Measurements from ENCODE around the gene BICC1.

BICC1 gene

GRCh38 chr10:58512491-58513187 lies at the start of gene BICC1:
TSS of gene BICC1 (plus strand) at chr10:58512872. CDS start at chr10:58513144, 272 bp downstream.
- DNase-seq (ENCODE audit: low read depth in 2 of 2, low spot score in 1 of 2) = no peak

GRCh38 chr10:58464956-58465355 lies 47.7 kb upstream of the BICC1 start:
- DNase-seq (ENCODE audit: low read depth in 2 of 2, low spot score in 1 of 2) = no peak

- DNase-seq (ENCODE audit: low read depth in 2 of 2, low spot score in 1 of 2) = no peak
These were observed 47.0 kb upstream of the BICC1 start for GRCh38 chr10:58465629-58466028.

- no peak for DNase-seq (ENCODE audit: low read depth in 2 of 2, low spot score in 1 of 2)
These were observed 44.6 kb upstream of the BICC1 start for GRCh38 chr10:58467931-58468635.

- no peak for DNase-seq (ENCODE audit: low read depth in 2 of 2, low spot score in 1 of 2)
These were observed 38.7 kb upstream of the BICC1 start for GRCh38 chr10:58473976-58474375.

- no peak for DNase-seq (ENCODE audit: low read depth in 2 of 2, low spot score in 1 of 2)
These were observed 37.1 kb upstream of the BICC1 start for GRCh38 chr10:58475322-58476277.

- no peak for DNase-seq (ENCODE audit: low read depth in 2 of 2, low spot score in 1 of 2)
These were observed 35.5 kb upstream of the BICC1 start for GRCh38 chr10:58477122-58477521.

- no peak for DNase-seq (ENCODE audit: low read depth in 2 of 2, low spot score in 1 of 2)
These were observed 34.8 kb upstream of the BICC1 start for GRCh38 chr10:58477902-58478301.

- DNase-seq (ENCODE audit: low read depth in 2 of 2, low spot score in 1 of 2) = no peak
These were observed 33.6 kb upstream of the BICC1 start for GRCh38 chr10:58479045-58479444.

- no peak for DNase-seq (ENCODE audit: low read depth in 2 of 2, low spot score in 1 of 2)
These were observed 32.4 kb upstream of the BICC1 start for GRCh38 chr10:58480321-58480720.

- DNase-seq (ENCODE audit: low read depth in 2 of 2, low spot score in 1 of 2) = no peak
These were observed 31.0 kb upstream of the BICC1 start for GRCh38 chr10:58481569-58482109.

- no peak for DNase-seq (ENCODE audit: low read depth in 2 of 2, low spot score in 1 of 2)
These were observed 25.9 kb upstream of the BICC1 start for GRCh38 chr10:58486821-58487220.

GRCh38 chr10:58488921-58489320 lies 23.8 kb upstream of the BICC1 start:
- no peak for DNase-seq (ENCODE audit: low read depth in 2 of 2, low spot score in 1 of 2)

GRCh38 chr10:58502956-58503355 lies 9.7 kb upstream of the BICC1 start:
- DNase-seq (ENCODE audit: low read depth in 2 of 2, low spot score in 1 of 2) = no peak

- DNase-seq (ENCODE audit: low read depth in 2 of 2, low spot score in 1 of 2) = no peak
These were observed 4.4 kb upstream of the BICC1 start for GRCh38 chr10:58508316-58508715.

GRCh38 chr10:58511765-58512490 lies 744 bp upstream of the BICC1 start:
- no peak for DNase-seq (ENCODE audit: low read depth in 2 of 2, low spot score in 1 of 2)

- DNase-seq (ENCODE audit: low read depth in 2 of 2, low spot score in 1 of 2) = no peak
These were observed 777 bp downstream of the BICC1 start for GRCh38 chr10:58513188-58514110.

- no peak for DNase-seq (ENCODE audit: low read depth in 2 of 2, low spot score in 1 of 2)
These were observed 1.6 kb downstream of the BICC1 start for GRCh38 chr10:58514111-58514770.

- no peak for DNase-seq (ENCODE audit: low read depth in 2 of 2, low spot score in 1 of 2)
These were observed 2.7 kb downstream of the BICC1 start for GRCh38 chr10:58515291-58515941.
